SK-N-SH (cell line): Measurements from ENCODE around the gene USB1. TPM values are rescaled to one million over a fixed set of nuclear protein-coding genes. Genes with fewer than 3 reads are reported as not detected.

Experiments
- CTCF ChIA-PET: fragments of 300-600, 350-600 bp; formaldehyde crosslinking; extraction: SDS; loops from one replicate; lab custom pipeline; 2021; lab: Yijun Ruan, JAX
- POLR2A ChIA-PET: fragments of 350-600 bp; sonication (Branson Sonifier 250); formaldehyde crosslinking; extraction: SDS; loops from one replicate; lab custom pipeline; 2020; ENCODE audit warnings: antibody characterized with exemption, inconsistent platforms; lab: Yijun Ruan, JAX
- DNase-seq: peaks from one replicate; pipeline ENCODE4 v3.0.0; 2012
- H2AFZ ChIP-seq: fragments of 200-600 bp; sonication (generic); 2 replicates; pipeline ENCODE4 v1.8.1; 2016; ENCODE audit warnings: antibody characterized with exemption, mild to moderate bottlenecking, low read depth
- H3F3A ChIP-seq: fragments of 200-600 bp; sonication (generic); replicated peaks from 2 replicates; pipeline ENCODE3; 2016; ENCODE audit warnings: antibody characterized with exemption, mild to moderate bottlenecking; ENCODE audit not compliant: insufficient read depth
- H3K27ac ChIP-seq, 2 experiments: fragments of 200-500 bp in 1 of 2; fragments of 200-600 bp in 1 of 2; sonication (Bioruptor generic) in 1 of 2; sonication (generic), shearing (Covaris generic) in 1 of 2; 2 replicates each; pipeline versions ENCODE4 v1.5.1 to v1.6.1; 2014 to 2016; ENCODE audit warnings: low read depth in 2 of 2, inconsistent platforms in 1 of 2, low read length in 1 of 2, mild to moderate bottlenecking in 1 of 2, mixed read lengths in 1 of 2
- H3K27me3 ChIP-seq: fragments of 200-600 bp; sonication (generic), shearing (Covaris generic); 2 replicates; pipeline ENCODE4 v1.6.1; 2016; ENCODE audit warnings: mixed run types; ENCODE audit not compliant: insufficient read depth
- H3K36me3 ChIP-seq, 2 experiments: fragments of 200-500 bp in 1 of 2; fragments of 200-600 bp in 1 of 2; sonication (Bioruptor generic) in 1 of 2; sonication (generic) in 1 of 2; replicated peaks in 1 of 2; 2 replicates each; pipeline versions ENCODE3 to v1.5.1; 2014 to 2016; ENCODE audit warnings: low read length in 1 of 2, mild to moderate bottlenecking in 1 of 2; ENCODE audit not compliant: insufficient read depth in 2 of 2, control insufficient read depth in 1 of 2
- H3K4me1 ChIP-seq, 2 experiments: fragments of 200-500 bp in 1 of 2; fragments of 200-600 bp in 1 of 2; sonication (Bioruptor generic) in 1 of 2; sonication (generic), shearing (Covaris generic) in 1 of 2; 2 replicates each; pipeline versions ENCODE4 v1.5.1 to v1.6.1; 2014 to 2016; ENCODE audit warnings: low read depth in 1 of 2, low read length in 1 of 2, mixed run types in 1 of 2; ENCODE audit not compliant: insufficient read depth in 2 of 2, control insufficient read depth in 1 of 2
- H3K4me2 ChIP-seq: fragments of 200-600 bp; sonication (generic), shearing (Covaris generic); 2 replicates; pipeline ENCODE4 v1.6.1; 2017; ENCODE audit warnings: mixed run types
- H3K4me3 ChIP-seq, 2 experiments: fragments of 200-500 bp in 1 of 2; fragments of 200-600 bp in 1 of 2; sonication (Bioruptor generic) in 1 of 2; sonication (generic), shearing (Covaris generic) in 1 of 2; 2 replicates each; pipeline versions ENCODE4 v1.5.1 to v1.8.1; 2014 to 2016; ENCODE audit warnings: low read depth in 2 of 2, inconsistent platforms in 1 of 2, low read length in 1 of 2, mild to moderate bottlenecking in 1 of 2, mixed read lengths in 1 of 2, moderate library complexity in 1 of 2
- H3K79me2 ChIP-seq: fragments of 200-600 bp; sonication (generic); 2 replicates; pipeline ENCODE4 v1.8.1; 2017; ENCODE audit warnings: mild to moderate bottlenecking; ENCODE audit not compliant: insufficient read depth
- H3K9ac ChIP-seq: fragments of 200-600 bp; sonication (generic); 2 replicates; pipeline ENCODE4 v1.6.1; 2017; ENCODE audit warnings: mixed run types
- H3K9me2 ChIP-seq: fragments of 200-600 bp; sonication (generic); 2 replicates; pipeline ENCODE4 v1.6.1; 2017; ENCODE audit warnings: mixed run types
- H3K9me3 ChIP-seq: fragments of 200-600 bp; sonication (generic); 2 replicates; pipeline ENCODE4 v1.6.1; 2017; ENCODE audit warnings: mixed run types, mild to moderate bottlenecking, moderate library complexity
- H4K20me1 ChIP-seq: fragments of 200-600 bp; sonication (generic); 2 replicates; pipeline ENCODE4 v1.6.1; 2017; ENCODE audit warnings: mild to moderate bottlenecking, mixed run types; ENCODE audit not compliant: insufficient read depth
- CHD2 ChIP-seq: fragments of 150-350 bp; IDR thresholded peaks from 2 replicates; pipeline ENCODE4 v1.6.1; 2018; ENCODE audit warnings: low read length; ENCODE audit not compliant: partially characterized antibody
- EP300 ChIP-seq, 2 experiments: IDR thresholded peaks; 2 replicates each; pipeline versions ENCODE4 v1.4.0 to v1.6.1; 2012; ENCODE audit warnings: borderline replicate concordance in 1 of 2, low read depth in 1 of 2, low read length in 1 of 2
- EZH2phosphoT487 ChIP-seq: fragments of 200-600 bp; sonication (generic); IDR thresholded peaks from 2 replicates; pipeline ENCODE4 v1.6.1; 2017; ENCODE audit warnings: low read depth, mixed run types, mild to moderate bottlenecking, antibody characterized with exemption, moderate library complexity, borderline replicate concordance
- FOSL2 ChIP-seq: IDR thresholded peaks from 2 replicates; pipeline ENCODE4 v1.4.0; 2012; ENCODE audit warnings: low read depth, mild to moderate bottlenecking, moderate library complexity, borderline replicate concordance
- FOXM1 ChIP-seq: IDR thresholded peaks from 2 replicates; pipeline ENCODE4 v1.4.0; 2012; ENCODE audit warnings: low read depth, mild to moderate bottlenecking
- GABPA ChIP-seq: IDR thresholded peaks from 2 replicates; pipeline ENCODE4 v1.4.0; 2012; ENCODE audit warnings: low read depth, mild to moderate bottlenecking
- IRF3 ChIP-seq: fragments of 150-350 bp; IDR thresholded peaks from 2 replicates; pipeline ENCODE4 v1.6.1; 2016; ENCODE audit warnings: mild to moderate bottlenecking, low read depth, low read length
- JUND ChIP-seq: IDR thresholded peaks from 2 replicates; pipeline ENCODE4 v1.4.0; 2012
- MEF2A ChIP-seq: IDR thresholded peaks from 2 replicates; pipeline ENCODE4 v1.4.0; 2012; ENCODE audit warnings: low read depth, borderline replicate concordance
- MXI1 ChIP-seq: IDR thresholded peaks from 2 replicates; pipeline ENCODE4 v1.6.1; 2012; ENCODE audit warnings: mild to moderate bottlenecking, low read depth, low read length, improper control_type of control experiment
- NFIC ChIP-seq: IDR thresholded peaks from 2 replicates; pipeline ENCODE4 v1.4.0; 2012; ENCODE audit warnings: borderline replicate concordance
- PBX3 ChIP-seq: IDR thresholded peaks from 2 replicates; pipeline ENCODE4; 2012
- RAD21 ChIP-seq: IDR thresholded peaks from 2 replicates; pipeline ENCODE4 v1.6.1; 2012; ENCODE audit warnings: mild to moderate bottlenecking, low read length
- RCOR1 ChIP-seq: fragments of 150-350 bp; IDR thresholded peaks from 2 replicates; pipeline ENCODE4 v1.6.1; 2017; ENCODE audit warnings: antibody characterized with exemption, low read length
- REST ChIP-seq: IDR thresholded peaks from 2 replicates; pipeline ENCODE4 v1.6.1; 2012; ENCODE audit warnings: mild to moderate bottlenecking, low read depth, low read length, moderate library complexity
- RFX5 ChIP-seq: IDR thresholded peaks from 2 replicates; pipeline ENCODE4 v1.6.1; 2012; ENCODE audit warnings: mild to moderate bottlenecking, improper control_type of control experiment, low read length
- SIN3A ChIP-seq: IDR thresholded peaks from 2 replicates; pipeline ENCODE4 v1.6.1; 2012; ENCODE audit warnings: low read depth, mild to moderate bottlenecking, low read length, moderate library complexity, borderline replicate concordance
- TCF12 ChIP-seq: IDR thresholded peaks from 2 replicates; pipeline ENCODE4 v1.4.0; 2012
- TEAD4 ChIP-seq: IDR thresholded peaks from 2 replicates; pipeline ENCODE4 v1.4.0; 2012; ENCODE audit warnings: mild to moderate bottlenecking, borderline replicate concordance; ENCODE audit not compliant: insufficient read depth
- YY1 ChIP-seq: IDR thresholded peaks from 2 replicates; pipeline ENCODE4 v1.4.0; 2012; ENCODE audit warnings: low read depth, mild to moderate bottlenecking
- ZBTB33 ChIP-seq: IDR thresholded peaks from 2 replicates; pipeline ENCODE4 v1.4.0; 2012; ENCODE audit warnings: low read depth, borderline replicate concordance
- WGBS: methylation state at CpG from one replicate; pipeline ENCODE4 v1.1.6; 2017; ENCODE audit warnings: low lambda C conversion rate; 5-methylcytosine and 5-hydroxymethylcytosine counted together
- polyA plus RNA-seq, 3 experiments: library from polyadenylated mRNA; depleted of rRNA; stranded (reverse); fragments of >200 nt; gene quantifications; 2 replicates each; pipeline ENCODE4 v1.2.3, GENCODE V29; 2012

The USB1 gene
- polyA plus RNA-seq, 1 of the 3 experiments (the other 2 are of a cell fraction), result 94.1 TPM

- no peak for TF ChIP-seq TEAD4
- TF ChIP-seq MXI1, result no peak
- no peak for TF ChIP-seq RCOR1
- no peak for TF ChIP-seq SIN3A
- TF ChIP-seq TCF12, result no peak
- no peak for TF ChIP-seq YY1
- TF ChIP-seq MEF2A, result no peak
- no peak for TF ChIP-seq FOSL2
Observed at GRCh38 chr16:57964157-57964700, 37.0 kb upstream of the USB1 start (continued).

GRCh38 chr16:57966204-57966771 is 34.9 kb upstream of the USB1 start:
- ChIA-PET POLR2A (no interaction called here), CTCF (interaction anchor here (0.8 to 1.3 kb wide), 2 partner anchors 14 to 66 kb away, joined by 3 to 4 read pairs; no protein-coding TSS in a partner anchor)
- Histone ChIP-seq H3K4me3 (no peak overlapping the region), H3K9me3 (no peaks in the 10 kb centered on the region), H3K27ac (no peak overlapping the region), H3K79me2 (no peaks in the 10 kb centered on the region), H4K20me1 (no peaks in the 10 kb centered on the region), H2AFZ (no peak overlapping the region), H3K9me2 (no peaks in the 10 kb centered on the region), H3K36me3 (no peaks in the 10 kb centered on the region), H3K9ac (no peak overlapping the region), H3K4me2 (no peak overlapping the region), H3K4me1 (peaks cover 0 to 3% of the 10 kb centered on the region in 2 experiments; a peak in 1 of 4 replicates), H3F3A (no peaks in the 10 kb centered on the region), H3K27me3 (peaks cover 4% of the 10 kb centered on the region; the same call in 1 of the 2 replicates)
- no peak for DNase-seq
- TF ChIP-seq MXI1, result no peak
- no peak for TF ChIP-seq NFIC
- no peak for TF ChIP-seq EP300 (IDR thresholded peaks at IDR 0.05; ENCODE audit: borderline replicate concordance in 1 of 2, low read depth in 1 of 2, low read length in 1 of 2)
- no peak for TF ChIP-seq FOSL2
- no peak for TF ChIP-seq RAD21
- TF ChIP-seq FOXM1, result no peak
- TF ChIP-seq SIN3A, result no peak
- TF ChIP-seq CHD2, result no peak
- TF ChIP-seq YY1, result no peak
- TF ChIP-seq GABPA, result no peak
- no peak for TF ChIP-seq RFX5
- TF ChIP-seq EZH2phosphoT487, result no peak
- no peak for TF ChIP-seq IRF3
- no peak for TF ChIP-seq MEF2A
- no peak for TF ChIP-seq ZBTB33
- TF ChIP-seq JUND, result no peak
- TF ChIP-seq PBX3, result no peak
- TF ChIP-seq REST, result no peak
- 27% methylated on average over 4 of the region's 4 CpGs for WGBS
